GM19467 (cell line): ENCODE results near the gene A3GALT2.
"Not testable (repeated sequence)": the region's sequence is repeated elsewhere in the genome, so short reads cannot be mapped to it uniquely, and the experiment has no call there.

Experiments used
- ATAC-seq: cut with Tn5 transposase; IDR thresholded peaks from one replicate; pipeline ENCODE4 v1.9.1; 2021; ENCODE audit warnings: mild to moderate bottlenecking, moderate library complexity; ENCODE audit not compliant: unreplicated experiment

A3GALT2 gene

DNA sequence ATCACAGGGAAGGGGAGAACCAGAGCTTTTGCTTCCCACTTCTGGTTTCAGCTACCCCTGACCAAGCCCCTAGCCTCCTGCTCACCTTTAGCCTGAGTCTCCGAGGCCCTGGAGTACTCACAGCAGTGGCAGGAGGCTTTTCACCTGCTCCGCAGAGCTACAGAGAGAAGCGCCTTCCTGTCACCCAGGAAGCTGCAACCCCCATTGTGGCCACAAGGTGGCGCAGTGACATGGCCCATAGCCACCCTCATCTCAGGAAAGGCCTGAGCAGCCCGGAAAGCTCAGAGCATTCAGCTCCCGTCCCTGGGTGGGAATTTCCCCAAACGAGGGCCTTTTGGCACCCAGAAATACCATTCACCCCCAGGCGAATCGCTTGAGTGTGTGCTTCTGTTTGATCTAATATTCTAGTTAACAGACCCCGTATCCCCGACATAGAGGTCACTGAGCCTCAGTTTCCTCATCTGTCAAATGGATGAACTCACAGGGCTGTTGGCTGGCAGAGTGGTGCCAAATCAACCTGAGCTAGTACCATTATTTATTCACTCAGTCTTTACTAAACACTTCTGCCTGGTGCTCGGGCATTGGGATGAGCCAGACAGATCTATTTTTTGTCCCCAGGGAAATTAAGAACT is 25.3 kb downstream of the A3GALT2 start:
- ATAC-seq: peak; percentile 87

DNA sequence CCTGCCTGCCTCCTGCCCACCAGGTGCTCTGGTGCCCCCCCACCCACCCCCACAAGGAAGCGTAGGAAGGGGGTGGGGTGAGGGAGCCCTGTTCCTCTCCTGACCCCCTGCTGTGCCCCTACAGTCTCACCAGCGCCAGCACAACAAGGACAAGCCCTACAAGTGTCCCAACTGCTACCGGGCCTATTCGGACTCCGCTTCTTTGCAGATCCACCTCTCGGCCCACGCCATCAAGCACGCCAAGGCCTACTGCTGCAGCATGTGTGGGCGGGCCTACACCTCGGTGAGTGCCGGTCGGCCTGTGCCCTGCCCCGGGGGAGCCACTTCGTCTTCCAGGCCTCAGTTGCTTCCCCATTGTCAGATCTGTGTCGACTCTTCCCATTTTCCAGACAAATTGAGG is 25.9 kb downstream of the A3GALT2 start:
- ATAC-seq: no peak

DNA sequence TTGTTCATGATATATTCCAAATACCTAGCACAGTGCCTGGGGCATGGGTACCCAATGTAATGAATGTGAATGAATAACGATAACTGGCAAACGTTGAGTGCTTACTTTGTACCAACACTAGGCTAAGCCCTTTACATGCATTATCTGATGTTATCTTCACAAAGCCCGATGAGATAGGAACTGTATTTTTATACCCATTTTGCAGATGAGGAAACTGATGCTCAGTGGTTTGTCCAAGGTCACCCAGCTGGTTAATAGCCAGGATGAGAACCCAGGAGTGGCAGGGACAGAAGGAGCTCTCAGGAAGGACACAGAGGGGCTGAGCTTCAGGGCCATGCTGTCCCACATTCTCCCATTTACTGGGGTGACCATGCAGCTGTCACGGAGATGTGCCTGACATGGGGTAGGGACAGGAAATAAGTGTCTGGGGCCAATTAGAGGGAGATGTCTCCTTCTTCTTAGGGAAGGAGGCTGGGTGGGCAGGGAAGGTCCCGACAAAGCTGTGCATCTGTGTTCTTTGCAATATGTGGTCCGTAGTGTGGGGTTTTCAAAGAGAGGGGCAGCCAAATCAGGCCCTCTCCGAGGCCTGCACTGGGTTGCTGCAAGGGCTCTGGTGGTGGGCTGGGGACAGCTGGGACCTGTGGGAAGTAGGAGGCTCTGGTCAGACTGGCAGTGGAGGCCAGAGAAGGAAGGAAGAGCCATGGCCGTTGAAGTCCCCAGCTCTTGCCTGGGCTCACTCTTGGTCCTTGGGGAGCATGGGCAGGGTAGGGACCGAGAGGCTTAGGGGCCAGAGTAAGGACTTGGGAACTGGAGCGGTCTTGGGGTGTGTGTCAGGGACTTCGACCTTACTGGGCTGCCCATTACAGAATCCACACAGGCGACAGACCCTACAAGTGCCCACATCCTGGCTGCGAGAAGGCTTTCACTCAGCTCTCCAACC is 26.6 kb downstream of the A3GALT2 start:
- ATAC-seq: no peak

- no peak for ATAC-seq
Observed at GRCh38 chr1:33292726-33293340, 28.1 kb downstream of the A3GALT2 start.

- not testable (repeated sequence) for ATAC-seq
Observed at GRCh38 chr1:33290615-33291014, 30.3 kb downstream of the A3GALT2 start.

GRCh38 chr1:33289858-33290154 is 31.1 kb downstream of the A3GALT2 start:
- no peak for ATAC-seq

DNA sequence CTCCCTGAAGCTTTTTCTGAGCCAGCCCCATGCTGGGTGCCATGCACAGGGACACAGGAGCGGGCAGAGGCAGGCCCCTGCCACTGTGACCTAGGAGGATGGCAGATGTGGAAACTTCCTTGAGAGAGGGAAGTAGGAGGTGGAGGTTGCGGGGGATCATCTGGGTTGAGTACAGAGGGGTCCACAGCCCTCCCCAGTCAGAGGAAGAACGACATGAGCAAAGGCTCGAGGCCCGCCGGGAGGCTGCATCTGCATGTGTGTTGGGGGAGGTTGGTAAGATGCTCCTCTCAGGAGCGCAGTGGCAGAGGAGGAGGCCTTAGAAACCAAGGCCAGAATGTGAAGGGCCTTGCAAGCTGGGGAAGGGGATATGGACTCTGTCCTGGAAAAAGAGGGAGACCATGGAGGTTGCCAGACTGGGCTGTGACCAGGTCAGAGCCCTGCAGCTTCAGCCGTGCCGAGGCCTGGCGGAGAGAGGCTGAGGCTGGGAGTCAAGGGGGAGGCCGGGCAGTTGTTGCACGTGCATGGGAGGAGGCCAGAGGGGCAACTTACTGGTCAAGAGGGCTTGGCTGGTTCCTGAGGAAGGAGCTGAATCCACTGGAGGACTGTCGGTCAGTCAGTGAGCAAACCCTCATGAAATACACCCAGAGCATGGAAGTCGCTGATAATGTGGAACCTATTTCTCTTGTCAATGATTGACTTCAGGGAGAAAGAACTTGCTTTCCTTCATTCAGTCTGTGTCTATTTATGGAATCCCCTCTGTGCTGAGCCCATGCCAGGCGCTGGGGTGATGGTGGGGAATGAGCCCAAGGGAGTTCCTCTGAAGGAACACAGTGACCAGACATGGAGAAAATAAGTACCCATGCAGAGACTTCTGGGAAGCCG is 31.7 kb downstream of the A3GALT2 start:
- no peak for ATAC-seq

GRCh38 chr1:33287317-33287716 is 33.6 kb downstream of the A3GALT2 start:
- no peak for ATAC-seq

GRCh38 chr1:33286451-33287185 is 34.3 kb downstream of the A3GALT2 start:
- ATAC-seq: no peak

DNA sequence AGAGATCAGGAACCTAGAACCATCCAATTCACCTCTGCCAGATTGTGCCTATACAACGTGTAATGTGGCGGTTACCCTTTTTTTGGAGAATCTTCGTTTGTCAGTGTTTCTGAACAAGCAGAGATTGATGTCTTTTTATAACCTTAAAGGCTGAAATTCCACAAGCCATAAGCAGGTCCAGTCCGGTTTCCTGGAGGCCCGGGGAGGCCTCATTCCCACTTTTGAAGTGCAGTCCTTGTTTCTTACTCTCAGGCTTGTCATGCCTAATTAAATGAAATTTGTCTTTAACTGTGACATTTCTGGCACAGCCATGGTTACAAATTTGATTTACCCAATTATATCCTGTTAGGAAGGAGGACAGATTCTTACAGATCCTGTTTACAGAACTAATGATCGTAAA is 36.8 kb downstream of the A3GALT2 start:
- ATAC-seq: no peak

DNA sequence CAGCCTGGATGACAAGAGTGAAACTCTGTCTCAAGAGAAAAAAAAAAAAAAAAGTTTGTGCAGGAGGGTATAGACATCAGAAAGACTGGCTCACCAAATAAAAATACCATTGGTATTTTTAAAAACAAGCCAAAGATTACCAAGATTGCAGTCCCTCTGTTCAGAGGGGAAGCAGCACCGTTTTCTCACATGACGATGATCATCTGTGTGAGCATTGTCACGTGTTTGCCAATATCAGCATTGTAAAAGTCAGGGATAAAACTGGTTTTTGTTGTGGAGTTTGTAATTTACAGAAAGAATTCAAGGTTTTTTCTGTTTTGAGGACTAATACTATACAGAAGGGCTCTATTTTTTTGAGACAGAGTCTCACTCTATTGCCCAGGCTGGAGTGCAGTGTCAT is 38.1 kb downstream of the A3GALT2 start:
- ATAC-seq: no peak

GRCh38 chr1:33281554-33282303 is 39.2 kb downstream of the A3GALT2 start:
- no peak for ATAC-seq

DNA sequence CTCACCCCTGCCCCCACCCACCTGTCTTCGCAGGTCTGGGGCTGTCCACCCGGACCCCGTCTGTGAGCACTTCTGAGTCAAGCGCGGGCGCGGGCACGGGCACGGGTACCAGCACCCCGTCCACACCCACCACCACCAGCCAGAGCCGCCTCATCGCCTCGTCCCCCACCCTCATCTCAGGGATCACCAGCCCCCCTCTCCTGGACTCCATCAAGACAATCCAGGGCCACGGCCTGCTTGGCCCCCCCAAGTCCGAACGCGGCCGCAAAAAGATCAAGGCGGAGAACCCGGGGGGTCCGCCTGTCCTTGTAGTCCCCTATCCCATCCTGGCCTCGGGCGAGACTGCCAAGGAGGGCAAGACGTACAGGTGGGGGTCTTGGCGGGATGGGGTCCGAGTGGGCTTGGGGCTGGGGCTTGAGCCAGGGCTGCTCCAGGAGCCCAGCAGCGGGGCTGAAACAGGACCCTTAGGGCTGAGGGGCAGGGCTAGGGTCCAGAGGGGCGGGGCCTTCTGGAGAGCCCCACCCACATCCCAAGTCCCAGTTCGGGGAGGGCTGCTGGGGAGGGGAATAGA is 40.7 kb downstream of the A3GALT2 start:
- ATAC-seq: no peak

DNA sequence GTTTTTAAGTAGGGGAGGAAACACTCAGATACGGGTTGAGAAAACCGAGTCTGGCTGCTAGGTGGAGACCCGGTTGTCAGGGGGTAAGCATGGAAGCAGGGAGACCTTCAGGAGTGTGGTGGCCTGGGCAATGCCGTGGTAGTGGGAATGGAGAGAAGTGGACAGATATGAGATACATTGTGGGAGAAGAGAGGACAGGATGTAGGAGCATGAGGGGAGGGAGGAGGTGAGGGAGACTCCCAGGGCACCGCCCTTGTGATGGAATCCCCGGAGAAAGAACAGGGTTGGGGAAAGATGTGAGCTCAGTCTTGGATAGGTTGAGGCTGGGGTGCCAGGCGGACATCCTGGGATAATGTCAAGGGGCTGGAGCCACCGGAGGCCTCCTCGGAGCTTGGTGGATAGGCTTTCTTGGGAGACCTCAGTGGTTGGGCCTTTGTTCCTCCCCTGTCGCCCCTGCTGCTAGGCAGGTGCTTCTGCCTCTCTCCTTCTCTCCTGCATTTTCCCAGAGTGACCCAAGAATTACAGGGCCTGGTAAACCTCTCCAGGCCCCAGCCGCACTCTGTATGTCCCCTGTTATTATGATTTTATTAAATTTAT is 43.3 kb downstream of the A3GALT2 start:
- no peak for ATAC-seq

DNA sequence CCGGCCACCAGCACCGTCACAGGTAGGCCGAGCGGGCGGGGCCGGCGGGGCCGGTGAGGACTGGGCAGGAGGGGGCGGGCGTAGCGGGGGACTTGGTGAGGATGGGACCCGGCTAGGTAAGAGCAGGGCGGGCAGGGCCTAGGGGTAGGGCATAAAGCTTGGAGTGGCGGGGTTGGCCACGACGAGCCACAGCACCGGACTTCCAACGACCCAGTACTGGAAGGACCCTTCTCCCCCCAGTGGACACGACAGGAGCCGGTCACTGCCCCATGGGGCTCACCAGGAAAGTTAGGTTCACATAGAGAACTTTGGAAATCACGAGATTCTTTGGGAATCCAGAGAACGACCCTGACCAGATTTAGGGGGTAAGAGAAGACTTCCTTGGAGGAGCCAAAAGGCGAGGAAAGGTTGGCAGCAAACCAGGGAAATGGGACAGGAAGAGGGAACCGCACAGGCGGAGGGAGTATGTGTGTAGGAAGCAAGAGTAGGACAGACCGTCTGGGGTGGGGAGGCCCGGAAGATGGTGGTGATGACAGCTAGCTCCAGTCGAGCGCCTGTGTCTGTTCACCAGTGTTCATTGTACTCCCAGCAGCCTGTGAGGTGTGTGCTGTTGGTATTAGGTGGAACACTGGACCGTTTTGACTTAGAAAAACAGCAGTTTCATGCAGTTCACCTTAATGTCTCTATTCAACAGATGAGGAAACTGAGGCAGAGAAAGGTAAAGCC is 44.2 kb downstream of the A3GALT2 start:
- ATAC-seq: no peak

DNA sequence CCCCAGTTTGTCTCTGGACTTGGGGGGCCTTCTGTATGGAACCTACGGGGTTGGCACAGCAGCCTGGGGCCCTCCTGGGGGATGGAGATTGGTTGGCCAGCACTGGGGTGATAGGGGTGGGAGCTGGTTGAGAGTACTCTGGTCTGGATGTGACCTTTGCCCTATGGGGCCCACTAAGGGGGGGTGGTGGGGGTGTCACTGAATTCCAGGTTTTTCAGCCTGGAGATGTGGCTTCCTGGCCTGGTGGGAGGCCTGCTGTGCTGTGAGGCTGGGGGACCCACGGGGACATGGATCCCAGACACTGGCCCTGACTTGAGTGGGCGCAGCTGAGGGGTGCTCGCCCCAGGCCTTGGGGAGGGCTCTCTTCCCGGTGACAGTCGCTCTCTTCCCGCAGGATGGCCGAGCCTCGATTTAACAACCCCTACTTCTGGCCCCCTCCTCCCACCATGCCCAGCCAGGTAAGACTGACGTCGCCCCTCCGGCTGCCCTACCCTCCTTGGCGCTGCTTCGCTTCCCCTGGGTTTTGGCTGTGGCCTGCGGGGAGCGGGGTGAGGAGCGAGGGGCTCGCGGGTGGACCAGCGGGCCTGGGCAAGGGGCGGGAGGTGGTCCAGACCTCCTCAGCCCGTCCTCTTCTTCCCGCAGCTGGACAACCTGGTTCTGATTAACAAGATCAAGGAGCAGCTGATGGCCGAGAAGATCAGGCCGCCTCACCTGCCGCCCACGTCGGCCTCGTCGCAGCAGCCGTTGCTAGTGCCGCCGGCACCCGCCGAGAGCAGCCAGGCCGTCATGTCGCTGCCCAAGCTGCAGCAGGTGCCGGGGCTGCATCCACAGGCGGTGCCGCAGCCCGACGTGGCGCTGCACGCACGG is 45.0 kb downstream of the A3GALT2 start:
- no peak for ATAC-seq

- ATAC-seq: no peak
Observed at GRCh38 chr1:33275195-33275594, 45.7 kb downstream of the A3GALT2 start.
